Fibroblast of the aortic adventitia (primary cell): ENCODE measurements around the gene ZNF74. TPM values are rescaled to one million over a fixed set of nuclear protein-coding genes. Genes with fewer than 3 reads are reported as not detected.

Experiments
- DNase-seq: peaks from one replicate; pipeline ENCODE4 v3.0.0-alpha.2; 2010; ENCODE audit warnings: low read depth
- H3K4me3 ChIP-seq: 2 replicates; pipeline ENCODE4 v1.5.1; 2011; ENCODE audit warnings: low read depth, mild to moderate bottlenecking, control low read depth, low read length, moderate library complexity
- CTCF ChIP-seq: IDR thresholded peaks from 2 replicates; pipeline ENCODE4 v1.5.1; 2011; ENCODE audit warnings: mild to moderate bottlenecking, low read length, control low read depth, inconsistent platforms; ENCODE audit not compliant: insufficient read depth
- total RNA-seq: library from RNA; depleted of rRNA; stranded (reverse); fragments of >200 nt; gene quantifications from 2 replicates; pipeline ENCODE4 v1.2.3, GENCODE V29; 2012; ENCODE audit warnings: low replicate concordance

ZNF74 gene
- total RNA-seq, 1 donor: 5.8 TPM

GRCh38 chr22:20424932-20425565, 31.1 kb downstream of the ZNF74 start:
- DNase-seq: no peak
- no peak for TF ChIP-seq CTCF
- H3K4me3 ChIP-seq: no peak overlapping the region

GRCh38 chr22:20425566-20426258, 31.8 kb downstream of the ZNF74 start:
- no peak overlapping the region for H3K4me3 ChIP-seq
- TF ChIP-seq CTCF: no peak
- no peak for DNase-seq

GRCh38 chr22:20426259-20426615, 32.3 kb downstream of the ZNF74 start:
- TF ChIP-seq CTCF: no peak
- no peak for DNase-seq
- no peak overlapping the region for H3K4me3 ChIP-seq

GRCh38 chr22:20427104-20427944, 33.4 kb downstream of the ZNF74 start:
- H3K4me3 ChIP-seq: no peak overlapping the region
- DNase-seq: no peak
- no peak for TF ChIP-seq CTCF

GRCh38 chr22:20427945-20428417, 34.0 kb downstream of the ZNF74 start:
- no peak for DNase-seq
- no peak overlapping the region for H3K4me3 ChIP-seq
- no peak for TF ChIP-seq CTCF

GRCh38 chr22:20428496-20429253, 34.7 kb downstream of the ZNF74 start:
- H3K4me3 ChIP-seq: no peak overlapping the region
- DNase-seq: no peak
- TF ChIP-seq CTCF: no peak
